ENCODE data around the gene RPEL1.
"Not testable (repeated sequence)": the region's sequence is repeated elsewhere in the genome, so short reads cannot be mapped to it uniquely, and the experiment has no call there.

Gene RPEL1

GRCh38 chr10:103245587-103245986, at the start of gene RPEL1:
Gene RPEL1 (plus strand): TSS chr10:103245887. CDS start chr10:103245997, 110 bp downstream.
- DNase-seq = not testable (repeated sequence)

GRCh38 chr10:103196516-103196915, 49.2 kb upstream of the RPEL1 start:
- no peak for DNase-seq

- peak; percentile 7 to 66 for DNase-seq
These were observed 48.5 kb upstream of the RPEL1 start for GRCh38 chr10:103197174-103197573.

GRCh38 chr10:103197903-103198302, 47.8 kb upstream of the RPEL1 start:
- no peak for DNase-seq

GRCh38 chr10:103198648-103199047, 47.0 kb upstream of the RPEL1 start:
- no peak for DNase-seq

- DNase-seq = no peak
These were observed 46.2 kb upstream of the RPEL1 start for GRCh38 chr10:103199488-103199887.

GRCh38 chr10:103202319-103202718, 43.4 kb upstream of the RPEL1 start:
- no peak for DNase-seq

- DNase-seq = no peak
These were observed 42.2 kb upstream of the RPEL1 start for GRCh38 chr10:103203466-103203865.

- DNase-seq = no peak
These were observed 41.1 kb upstream of the RPEL1 start for GRCh38 chr10:103204353-103205255.

GRCh38 chr10:103205401-103205800, 40.3 kb upstream of the RPEL1 start:
- DNase-seq = not testable (repeated sequence)

GRCh38 chr10:103206715-103207114, 39.0 kb upstream of the RPEL1 start:
- not testable (repeated sequence) for DNase-seq

GRCh38 chr10:103207141-103207540, 38.5 kb upstream of the RPEL1 start:
- no peak for DNase-seq

GRCh38 chr10:103207643-103208042, 38.0 kb upstream of the RPEL1 start:
- DNase-seq = not testable (repeated sequence)

- not testable (repeated sequence) for DNase-seq
These were observed 35.4 kb upstream of the RPEL1 start for GRCh38 chr10:103210262-103210661.

GRCh38 chr10:103215601-103216000, 30.1 kb upstream of the RPEL1 start:
- no peak for DNase-seq

- not testable (repeated sequence) for DNase-seq
These were observed 29.3 kb upstream of the RPEL1 start for GRCh38 chr10:103216362-103216761.

- DNase-seq = no peak
These were observed 21.6 kb upstream of the RPEL1 start for GRCh38 chr10:103224133-103224532.

GRCh38 chr10:103224721-103225120, 21.0 kb upstream of the RPEL1 start:
- DNase-seq = not testable (repeated sequence)

GRCh38 chr10:103225939-103226338, 19.7 kb upstream of the RPEL1 start:
- DNase-seq = no peak

- DNase-seq = no peak
These were observed 18.3 kb upstream of the RPEL1 start for GRCh38 chr10:103227416-103227815.

- no peak for DNase-seq
These were observed 14.6 kb upstream of the RPEL1 start for GRCh38 chr10:103231047-103231551.

- DNase-seq = no peak
These were observed 13.5 kb upstream of the RPEL1 start for GRCh38 chr10:103232131-103232673.

GRCh38 chr10:103232772-103233488, 12.8 kb upstream of the RPEL1 start:
- DNase-seq = no peak

Measured in CD4-positive, alpha-beta T cell treated with Interleukin-4 for 1 hour (primary cell).